ENCODE results near the gene KLF6. TPM values are rescaled to one million over a fixed set of nuclear protein-coding genes. Genes with fewer than 3 reads are reported as not detected.

The KLF6 gene
- total and polyA plus RNA-seq, 2 of the 4 experiments (the other 2 are of a cell fraction), result 69.0 to 123 TPM

DNA sequence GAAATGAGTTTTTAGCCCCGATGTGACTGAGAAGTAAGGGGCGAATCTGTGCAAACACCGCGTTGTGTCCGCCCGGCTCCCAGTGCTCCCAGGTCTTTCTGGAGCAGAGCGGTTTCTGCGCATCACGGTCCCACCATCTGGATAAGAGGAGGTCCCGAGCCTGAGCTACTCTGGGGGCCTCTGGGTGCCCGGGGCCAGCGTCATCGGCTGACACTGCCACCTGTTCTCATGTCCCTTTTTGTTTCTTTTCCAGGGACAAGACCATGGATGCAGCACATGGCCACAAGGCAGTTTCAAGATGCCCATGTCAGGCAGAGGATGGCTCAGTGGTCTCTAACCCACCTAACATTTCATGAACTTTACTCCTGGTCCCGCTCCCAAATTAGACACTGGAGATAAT, 24.9 kb downstream of the KLF6 start:
- Histone ChIP-seq H4K91ac (ENCODE audit: insufficient read depth, low read depth, low read length) (no peak overlapping the region), H2BK5ac (ENCODE audit: low read depth, low read length, poor library complexity, severe bottlenecking) (no peak overlapping the region), H3K9me3 (ENCODE audit: control insufficient read depth, insufficient read depth, low read length) (no peaks in the 10 kb centered on the region), H3K14ac (replicated peaks; ENCODE audit: low read depth, low read length) (no peak overlapping the region), H3K56ac (ENCODE audit: extremely low read depth, insufficient read depth, low read length) (no peak overlapping the region), H2BK15ac (ENCODE audit: low read depth, low read length) (no peak overlapping the region), H3K4ac (ENCODE audit: low read depth, low read length) (no peak overlapping the region), H3K9me1 (ENCODE audit: insufficient read depth, low read length) (peaks cover 14% of the 10 kb centered on the region), H3K27me3 (ENCODE audit: control insufficient read depth, insufficient read depth, low read length) (no peaks in the 10 kb centered on the region), H3K18ac (ENCODE audit: low read depth, low read length) (no peak overlapping the region), H3K23ac (ENCODE audit: low read depth, low read length) (no peak overlapping the region), H3K27ac (ENCODE audit: insufficient read depth, low read length) (no peak overlapping the region), H4K5ac (ENCODE audit: low read depth, low read length) (no peak overlapping the region), H2AK9ac (replicated peaks; ENCODE audit: low read depth, low read length, poor library complexity) (no peak overlapping the region), H4K8ac (ENCODE audit: low read depth in 2 of 2, low read length in 2 of 2) (no peak overlapping the region), H2BK120ac (ENCODE audit: low read depth, low read length) (no peak overlapping the region), H3K4me2 (ENCODE audit: low read depth, low read length) (no peak overlapping the region), H2AFZ (replicated peaks; ENCODE audit: low read length, poor library complexity) (no peak overlapping the region), H3K36me3 (ENCODE audit: control insufficient read depth, insufficient read depth, low read length) (no peaks in the 10 kb centered on the region), H3K4me1 (ENCODE audit: control insufficient read depth, insufficient read depth, low read length) (peaks cover 12% of the 10 kb centered on the region), H4K20me1 (ENCODE audit: insufficient read depth, low read length) (no peaks in the 10 kb centered on the region), H2BK20ac (ENCODE audit: low read depth, low read length) (no peak overlapping the region), H3K79me1 (ENCODE audit: low read depth in 1 of 2, low read length in 2 of 2) (no peaks in the 10 kb centered on the region), H3K4me3 (ENCODE audit: insufficient read depth, low read depth, low read length) (no peak overlapping the region), H3K9ac (ENCODE audit: low read depth, low read length) (no peak overlapping the region), H2AK5ac (ENCODE audit: low read depth, low read length) (no peak overlapping the region)
- DNase-seq (no peak), ATAC-seq (ENCODE audit: low read depth) (no peak)
- WGBS, 2 experiments (ENCODE audit: extremely low coverage in 2 of 2, insufficient read length in 1 of 2), result 95% methylated on average over 4 of the region's 14 CpGs; no CpG with 5 or more reads in 1 of the 2 experiments
- ChIA-PET POLR2A (ENCODE audit: unreplicated experiment) (no interaction called here), CTCF (no interaction called here)
- TF ChIP-seq RCOR1 (IDR thresholded peaks at IDR 0.05; ENCODE audit: insufficient replicate concordance, low read length) (no peak), RFX5 (IDR thresholded peaks at IDR 0.05; ENCODE audit: low read depth, low read length) (no peak), MAZ (IDR thresholded peaks at IDR 0.05; ENCODE audit: borderline replicate concordance, low read depth, low read length) (no peak), CHD1 (IDR thresholded peaks at IDR 0.05; ENCODE audit: low read depth, low read length) (no peak), POLR2A (IDR thresholded peaks at IDR 0.05; ENCODE audit: low read depth, low read length) (no peak), CEBPB (IDR thresholded peaks at IDR 0.05; ENCODE audit: low read depth, low read length) (no peak), MXI1 (IDR thresholded peaks at IDR 0.05; ENCODE audit: borderline replicate concordance, low read depth, low read length) (no peak), FOS (IDR thresholded peaks at IDR 0.05; ENCODE audit: low read depth, low read length) (no peak), CTCF (conservative IDR thresholded peaks at IDR 0.05; ENCODE audit: low read depth, low read length) (no peak), MAFK (IDR thresholded peaks at IDR 0.05; ENCODE audit: low read depth, low read length) (no peak), SMC3 (IDR thresholded peaks at IDR 0.05; ENCODE audit: low read depth, low read length) (no peak)
- TF ChIP-seq, protein P1, sequence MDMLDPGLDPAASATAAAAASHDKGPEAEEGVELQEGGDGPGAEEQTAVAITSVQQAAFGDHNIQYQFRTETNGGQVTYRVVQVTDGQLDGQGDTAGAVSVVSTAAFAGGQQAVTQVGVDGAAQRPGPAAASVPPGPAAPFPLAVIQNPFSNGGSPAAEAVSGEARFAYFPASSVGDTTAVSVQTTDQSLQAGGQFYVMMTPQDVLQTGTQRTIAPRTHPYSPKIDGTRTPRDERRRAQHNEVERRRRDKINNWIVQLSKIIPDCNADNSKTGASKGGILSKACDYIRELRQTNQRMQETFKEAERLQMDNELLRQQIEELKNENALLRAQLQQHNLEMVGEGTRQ (IDR thresholded peaks at IDR 0.05; ENCODE audit: low read depth, low read length), result no peak
- TF ChIP-seq, protein P2, sequence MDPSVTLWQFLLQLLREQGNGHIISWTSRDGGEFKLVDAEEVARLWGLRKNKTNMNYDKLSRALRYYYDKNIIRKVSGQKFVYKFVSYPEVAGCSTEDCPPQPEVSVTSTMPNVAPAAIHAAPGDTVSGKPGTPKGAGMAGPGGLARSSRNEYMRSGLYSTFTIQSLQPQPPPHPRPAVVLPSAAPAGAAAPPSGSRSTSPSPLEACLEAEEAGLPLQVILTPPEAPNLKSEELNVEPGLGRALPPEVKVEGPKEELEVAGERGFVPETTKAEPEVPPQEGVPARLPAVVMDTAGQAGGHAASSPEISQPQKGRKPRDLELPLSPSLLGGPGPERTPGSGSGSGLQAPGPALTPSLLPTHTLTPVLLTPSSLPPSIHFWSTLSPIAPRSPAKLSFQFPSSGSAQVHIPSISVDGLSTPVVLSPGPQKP (IDR thresholded peaks at IDR 0.05; ENCODE audit: borderline replicate concordance, low read depth, low read length), result no peak
- no TSS peak for BruUV-seq (replicated peaks)
- in situ Hi-C loops (cut with MboI; ENCODE audit: low sequenced_read_pairs) (no loop called here), intact Hi-C loops (cut with micrococcal nuclease) (loop anchor here (5.0 kb wide), 2 partner anchors 78 to 368 kb away; no protein-coding TSS in a partner anchor), dilution Hi-C loops (cut with HindIII; ENCODE audit: low sequenced_read_pairs, unreplicated experiment) (no loop called here)
